GM23338 (cell line): ENCODE results near the gene UBASH3B.

Source experiments
- CREB1 ChIP-seq: fragments of 250-450 bp; sonication (Bioruptor Pico); IDR thresholded peaks from 2 replicates; pipeline ENCODE4 v1.5.0; 2020; ENCODE audit warnings: low read depth, mild to moderate bottlenecking, moderate library complexity
- CTCF ChIP-seq, 2 experiments: fragments of 200-600 bp in 1 of 2; sonication (generic) in 1 of 2; conservative IDR thresholded peaks; 2 replicates each; pipeline versions ENCODE4 v1.5.1 to v1.6.1; 2016 to 2017; ENCODE audit warnings: antibody characterized with exemption in 2 of 2, low read depth in 2 of 2, mild to moderate bottlenecking in 2 of 2, moderate library complexity in 1 of 2
- EZH2phosphoT487 ChIP-seq: fragments of 200-600 bp; sonication (generic); IDR thresholded peaks from one replicate; pipeline ENCODE4 v1.8.1; 2018; ENCODE audit warnings: antibody characterized with exemption; ENCODE audit not compliant: unreplicated experiment

GRCh38 chr11:122796128-122796717 lies 140.7 kb downstream of the UBASH3B start:
- TF ChIP-seq CTCF (conservative IDR thresholded peaks at IDR 0.05; ENCODE audit: low read depth in 2 of 2) (peak; percentile 86 to 92), CREB1 (no peak), EZH2phosphoT487 (no peak)
